ENCODE data around the gene GLRX.
A peak's percentile ranks its signal among the peaks of the same experiment; 100 is the strongest.
"Not testable (repeated sequence)": the region's sequence is repeated elsewhere in the genome, so short reads cannot be mapped to it uniquely, and the experiment has no call there.

The GLRX gene

GRCh38 chr5:95822542-95823181 lies at the start of gene GLRX:
Gene GLRX (minus strand): TSS chr5:95822726. CDS start chr5:95822662, 64 bp downstream.
- peak; percentile 72 to 77 for DNase-seq
- TF ChIP-seq GATA1 (IDR thresholded peaks at IDR 0.05; ENCODE audit: low read depth, low read length) = no peak
- peak; percentile 68 for TF ChIP-seq POLR2A (IDR thresholded peaks at IDR 0.05; ENCODE audit: low read length)

GRCh38 chr5:95871146-95871806 lies 48.8 kb upstream of the GLRX start:
- TF ChIP-seq GATA1 (IDR thresholded peaks at IDR 0.05; ENCODE audit: low read depth, low read length) (no peak), POLR2A (IDR thresholded peaks at IDR 0.05; ENCODE audit: low read length) (no peak)
- peak in 1 of 2 experiments; percentile 24 for DNase-seq

- TF ChIP-seq POLR2A (IDR thresholded peaks at IDR 0.05; ENCODE audit: low read length) (no peak), GATA1 (IDR thresholded peaks at IDR 0.05; ENCODE audit: low read depth, low read length) (no peak)
- DNase-seq = no peak
These were observed 47.7 kb upstream of the GLRX start for GRCh38 chr5:95870105-95870672.

- DNase-seq = not testable (repeated sequence)
These were observed 46.8 kb upstream of the GLRX start for GRCh38 chr5:95869173-95869855.

GRCh38 chr5:95868136-95868535 lies 45.6 kb upstream of the GLRX start:
- DNase-seq = no peak
- no peak for TF ChIP-seq GATA1 (IDR thresholded peaks at IDR 0.05; ENCODE audit: low read depth, low read length)

GRCh38 chr5:95866435-95867040 lies 44.0 kb upstream of the GLRX start:
- no peak for DNase-seq
- no peak for TF ChIP-seq GATA1 (IDR thresholded peaks at IDR 0.05; ENCODE audit: low read depth, low read length)
- no peak for TF ChIP-seq POLR2A (IDR thresholded peaks at IDR 0.05; ENCODE audit: low read length)

GRCh38 chr5:95864944-95865504 lies 42.5 kb upstream of the GLRX start:
- DNase-seq = no peak
- TF ChIP-seq GATA1 (IDR thresholded peaks at IDR 0.05; ENCODE audit: low read depth, low read length) = no peak
- TF ChIP-seq POLR2A (IDR thresholded peaks at IDR 0.05; ENCODE audit: low read length) = no peak

GRCh38 chr5:95864456-95864855 lies 41.9 kb upstream of the GLRX start:
- DNase-seq = no peak
- no peak for TF ChIP-seq GATA1 (IDR thresholded peaks at IDR 0.05; ENCODE audit: low read depth, low read length)
- no peak for TF ChIP-seq POLR2A (IDR thresholded peaks at IDR 0.05; ENCODE audit: low read length)

GRCh38 chr5:95863383-95863757 lies 40.8 kb upstream of the GLRX start:
- TF ChIP-seq POLR2A (IDR thresholded peaks at IDR 0.05; ENCODE audit: low read length) (no peak), GATA1 (IDR thresholded peaks at IDR 0.05; ENCODE audit: low read depth, low read length) (no peak)
- DNase-seq = no peak

- no peak for DNase-seq
- TF ChIP-seq GATA1 (IDR thresholded peaks at IDR 0.05; ENCODE audit: low read depth, low read length) = no peak
- TF ChIP-seq POLR2A (IDR thresholded peaks at IDR 0.05; ENCODE audit: low read length) = no peak
These were observed 40.3 kb upstream of the GLRX start for GRCh38 chr5:95862671-95863382.

GRCh38 chr5:95861864-95862561 lies 39.5 kb upstream of the GLRX start:
- no peak for DNase-seq
- TF ChIP-seq POLR2A (IDR thresholded peaks at IDR 0.05; ENCODE audit: low read length) (no peak), GATA1 (IDR thresholded peaks at IDR 0.05; ENCODE audit: low read depth, low read length) (no peak)

- TF ChIP-seq GATA1 (IDR thresholded peaks at IDR 0.05; ENCODE audit: low read depth, low read length) (no peak), POLR2A (IDR thresholded peaks at IDR 0.05; ENCODE audit: low read length) (no peak)
- DNase-seq = peak in 1 of 2 experiments; percentile 35
These were observed 38.8 kb upstream of the GLRX start for GRCh38 chr5:95861221-95861863.

Measured in erythroblast (primary cell).